SK-N-MC (cell line): ENCODE data around the gene NCK2.

Source experiments
- EZH2 ChIP-seq: fragments of 200-600 bp; sonication (generic); IDR thresholded peaks from one replicate; pipeline ENCODE4 v1.6.1; 2017; ENCODE audit warnings: antibody characterized with exemption
- POLR2AphosphoS5 ChIP-seq: IDR thresholded peaks from 2 replicates; pipeline ENCODE4 v1.6.1; 2012; ENCODE audit warnings: mild to moderate bottlenecking, low read depth, low read length, borderline replicate concordance

- TF ChIP-seq POLR2AphosphoS5 (no peak), EZH2 (no peak)
These were observed 183.4 kb downstream of the NCK2 start for GRCh38 chr2:105928086-105928485.
